ENCODE results near the gene CGB5. TPM values are rescaled to one million over a fixed set of nuclear protein-coding genes. Genes with fewer than 3 reads are reported as not detected.
"Not testable (repeated sequence)": the region's sequence is repeated elsewhere in the genome, so short reads cannot be mapped to it uniquely, and the experiment has no call there.

Gene CGB5
- total RNA-seq, 8 experiments from 2014 or later = 0.76 TPM; not detected in 7

- in situ Hi-C loops (cut with MboI; ENCODE audit: low pct_unique_long_range_greater_than_20kb in 2 of 9, low sequenced_read_pairs in 9 of 9, unreplicated experiment in 9 of 9) = no loop called here
- 71 to 100% (median 82%) methylated on average over 2 to 7 of the region's 9 CpGs; no CpG with 5 or more reads in 4 of the 10 experiments for WGBS, 10 experiments
- no peak for ATAC-seq (replicated peaks in 6 of 8)
- no peak overlapping the region for H3K4me3 ChIP-seq
- no peak overlapping the region for H3K27ac ChIP-seq
- H3K4me1 ChIP-seq (replicated peaks in 1 of 2) = peaks cover 7 to 9% of the 10 kb centered on the region in 2 donors
These were observed 25.4 kb downstream of the CGB5 start for GRCh38 chr19:49069026-49069425.

- 75 to 100% (median 95%) methylated on average over 2 to 13 of the region's 21 CpGs; no CpG with 5 or more reads in 5 of the 10 experiments for WGBS, 10 experiments
- no peak for ATAC-seq (replicated peaks in 6 of 8)
- in situ Hi-C loops (cut with MboI; ENCODE audit: low pct_unique_long_range_greater_than_20kb in 2 of 9, low sequenced_read_pairs in 9 of 9, unreplicated experiment in 9 of 9) = no loop called here
- H3K4me1 ChIP-seq (replicated peaks in 1 of 2) = peaks cover 0 to 4% of the 10 kb centered on the region in 2 donors
- H3K4me3 ChIP-seq = no peak overlapping the region
- H3K27ac ChIP-seq = no peak overlapping the region
These were observed 26.8 kb downstream of the CGB5 start for GRCh38 chr19:49070416-49070815.

- Histone ChIP-seq H3K4me3 (peak overlapping the region in 4 of 5 donors; percentile 12 to 21 (median 19)), H3K27ac (no peak overlapping the region), H3K4me1 (replicated peaks in 1 of 2) (peaks cover 0 to 3% of the 10 kb centered on the region in 2 donors)
- WGBS, 10 experiments = 4 to 10% (median 5%) methylated on average over 2 to 12 of the region's 93 CpGs; no CpG with 5 or more reads in 7 of the 10 experiments
- ATAC-seq (replicated peaks in 6 of 8) = peak in 6 of 8 experiments; percentile 23 to 76 (median 66)
- in situ Hi-C loops (cut with MboI; ENCODE audit: low pct_unique_long_range_greater_than_20kb in 2 of 9, low sequenced_read_pairs in 9 of 9, unreplicated experiment in 9 of 9) = no loop called here
These were observed 28.4 kb downstream of the CGB5 start for GRCh38 chr19:49071860-49072547.

GRCh38 chr19:49073514-49074378 lies 30.1 kb downstream of the CGB5 start:
- in situ Hi-C loops (cut with MboI; ENCODE audit: low pct_unique_long_range_greater_than_20kb in 2 of 9, low sequenced_read_pairs in 9 of 9, unreplicated experiment in 9 of 9) = no loop called here
- Histone ChIP-seq H3K4me1 (replicated peaks in 1 of 2) (peaks cover 0 to 3% of the 10 kb centered on the region in 2 donors), H3K27ac (no peak overlapping the region), H3K4me3 (no peak overlapping the region)
- peak in 1 of 8 experiments; percentile 58 for ATAC-seq (replicated peaks in 6 of 8)
- WGBS, 10 experiments = 43 to 87% (median 63%) methylated on average over 3 to 9 of the region's 23 CpGs

GRCh38 chr19:49074869-49075268 lies 31.2 kb downstream of the CGB5 start:
- H3K27ac ChIP-seq; ATAC-seq (replicated peaks in 6 of 8); H3K4me1 ChIP-seq (replicated peaks in 1 of 2); H3K4me3 ChIP-seq: not testable (repeated sequence)
- 0 to 100% methylated on average over 1 to 4 of the region's 9 CpGs; no CpG with 5 or more reads in 8 of the 10 experiments for WGBS, 10 experiments
- in situ Hi-C loops (cut with MboI; ENCODE audit: low pct_unique_long_range_greater_than_20kb in 2 of 9, low sequenced_read_pairs in 9 of 9, unreplicated experiment in 9 of 9) = loop anchor here in 5 of 9 experiments (25.0 kb wide), 1 partner anchor 137 kb away; no protein-coding TSS in a partner anchor

- H3K4me3 ChIP-seq = no peak overlapping the region
- in situ Hi-C loops (cut with MboI; ENCODE audit: low pct_unique_long_range_greater_than_20kb in 2 of 9, low sequenced_read_pairs in 9 of 9, unreplicated experiment in 9 of 9) = loop anchor here in 5 of 9 experiments (25.0 kb wide), 1 partner anchor 132 kb away; no protein-coding TSS in a partner anchor
- no peak for ATAC-seq (replicated peaks in 6 of 8)
- H3K27ac ChIP-seq = no peak overlapping the region
- H3K4me1 ChIP-seq (replicated peaks in 1 of 2) = peaks cover 4 to 6% of the 10 kb centered on the region in 2 donors
- 17 to 95% (median 73%) methylated on average over 2 to 3 of the region's 4 CpGs; no CpG with 5 or more reads in 3 of the 10 experiments for WGBS, 10 experiments
These were observed 36.7 kb downstream of the CGB5 start for GRCh38 chr19:49080392-49080791.

GRCh38 chr19:49081273-49081672 lies 37.6 kb downstream of the CGB5 start:
- ATAC-seq (replicated peaks in 6 of 8) = no peak
- no peak overlapping the region for H3K4me3 ChIP-seq
- no peak overlapping the region for H3K27ac ChIP-seq
- 33 to 60% (median 33%) methylated on average over 1 of the region's 1 CpG; no CpG with 5 or more reads in 7 of the 10 experiments for WGBS, 10 experiments
- peaks cover 6 to 8% of the 10 kb centered on the region in 2 donors for H3K4me1 ChIP-seq (replicated peaks in 1 of 2)
- in situ Hi-C loops (cut with MboI; ENCODE audit: low pct_unique_long_range_greater_than_20kb in 2 of 9, low sequenced_read_pairs in 9 of 9, unreplicated experiment in 9 of 9) = loop anchor here in 5 of 9 experiments (25.0 kb wide), 1 partner anchor 131 kb away; no protein-coding TSS in a partner anchor

GRCh38 chr19:49084206-49085019 lies 40.8 kb downstream of the CGB5 start:
- H3K4me1 ChIP-seq (replicated peaks in 1 of 2) = peaks cover 13 to 19% of the 10 kb centered on the region in 2 donors
- no peak for ATAC-seq (replicated peaks in 6 of 8)
- in situ Hi-C loops (cut with MboI; ENCODE audit: low pct_unique_long_range_greater_than_20kb in 2 of 9, low sequenced_read_pairs in 9 of 9, unreplicated experiment in 9 of 9) = loop anchor here in 5 of 9 experiments (25.0 kb wide), 1 partner anchor 128 kb away; no protein-coding TSS in a partner anchor
- H3K4me3 ChIP-seq = peak overlapping the region; percentile 17 to 85 (median 27)
- peak overlapping the region; percentile 75 to 83 for H3K27ac ChIP-seq
- WGBS, 10 experiments = 35 to 100% (median 82%) methylated on average over 1 to 23 of the region's 26 CpGs

GRCh38 chr19:49085020-49085867 lies 41.6 kb downstream of the CGB5 start, which contains the start of gene SNRNP70:
SNRNP70 (plus strand) TSS chr19:49085451; CDS start chr19:49086415, 964 bp downstream.
- peaks cover 13 to 19% of the 10 kb centered on the region in 2 donors for H3K4me1 ChIP-seq (replicated peaks in 1 of 2)
- ATAC-seq (replicated peaks in 6 of 8) = peak; percentile 85 to 97 (median 91)
- 0% methylated on average over 1 to 25 of the region's 89 CpGs; no CpG with 5 or more reads in 3 of the 10 experiments for WGBS, 10 experiments
- in situ Hi-C loops (cut with MboI; ENCODE audit: low pct_unique_long_range_greater_than_20kb in 2 of 9, low sequenced_read_pairs in 9 of 9, unreplicated experiment in 9 of 9) = loop anchor here in 5 of 9 experiments (25.0 kb wide), 1 partner anchor 127 kb away; no protein-coding TSS in a partner anchor
- H3K27ac ChIP-seq = peak within 1 kb of the TSS; percentile 89 to 96
- H3K4me3 ChIP-seq = peak within 1 kb of the TSS; percentile 71 to 85 (median 81)

- in situ Hi-C loops (cut with MboI; ENCODE audit: low pct_unique_long_range_greater_than_20kb in 2 of 9, low sequenced_read_pairs in 9 of 9, unreplicated experiment in 9 of 9) = loop anchor here in 5 of 9 experiments (25.0 kb wide), 1 partner anchor 126 kb away; no protein-coding TSS in a partner anchor
- H3K4me3 ChIP-seq = peak overlapping the region; percentile 71 to 85 (median 81)
- peak overlapping the region; percentile 89 to 96 for H3K27ac ChIP-seq
- WGBS, 10 experiments = 0 to 6% (median 0%) methylated on average over 2 to 14 of the region's 14 CpGs; no CpG with 5 or more reads in 1 of the 10 experiments
- peak in 1 of 8 experiments; percentile 1 for ATAC-seq (replicated peaks in 6 of 8)
- peaks cover 13 to 19% of the 10 kb centered on the region in 2 donors for H3K4me1 ChIP-seq (replicated peaks in 1 of 2)
These were observed 42.2 kb downstream of the CGB5 start for GRCh38 chr19:49085868-49086232.

- 0 to 94% (median 40%) methylated on average over 1 to 9 of the region's 11 CpGs; no CpG with 5 or more reads in 3 of the 10 experiments for WGBS, 10 experiments
- peaks cover 13 to 19% of the 10 kb centered on the region in 2 donors for H3K4me1 ChIP-seq (replicated peaks in 1 of 2)
- ATAC-seq (replicated peaks in 6 of 8) = no peak
- peak overlapping the region; percentile 71 to 85 (median 81) for H3K4me3 ChIP-seq
- peak overlapping the region in 1 of 2 donors; percentile 96 for H3K27ac ChIP-seq
- in situ Hi-C loops (cut with MboI; ENCODE audit: low pct_unique_long_range_greater_than_20kb in 2 of 9, low sequenced_read_pairs in 9 of 9, unreplicated experiment in 9 of 9) = loop anchor here in 5 of 9 experiments (25.0 kb wide), 1 partner anchor 126 kb away; no protein-coding TSS in a partner anchor
These were observed 42.6 kb downstream of the CGB5 start for GRCh38 chr19:49086296-49086695.

Measured in motor neuron (in vitro differentiated cells).